GM12892 (cell line): Measurements from ENCODE around the gene HNRNPA1.

Experiments used
- POLR2A ChIP-seq: IDR thresholded peaks from 2 replicates; pipeline ENCODE4 v1.6.1; 2011; ENCODE audit warnings: low read depth, low read length, control low read depth
- POLR2AphosphoS5 ChIP-seq: IDR thresholded peaks from 2 replicates; pipeline ENCODE4 v1.6.1; 2011; ENCODE audit warnings: low read depth, low read length, control low read depth
- TAF1 ChIP-seq: IDR thresholded peaks from 2 replicates; pipeline ENCODE4 v1.6.1; 2011; ENCODE audit warnings: low read depth, mild to moderate bottlenecking, control low read depth, low read length, borderline replicate concordance

GRCh38 chr12:54273981-54274380, 6.5 kb upstream of the HNRNPA1 start:
- no peak for TF ChIP-seq TAF1
- TF ChIP-seq POLR2AphosphoS5 = no peak
- no peak for TF ChIP-seq POLR2A
